Tibial nerve (tissue), 4 donors: ENCODE measurements around the gene IQCN.

Experiments
- EP300 ChIP-seq, 2 donors: sonication (generic); formaldehyde crosslinking; IDR thresholded peaks; one replicate each; pipeline ENCODE4 v1.6.1; 2017; ENCODE audit warnings: antibody characterized with exemption in 2 of 2, mild to moderate bottlenecking in 1 of 2
- TF ChIP-seq, protein P1 (sequence below), 5 experiments: fragments of 200-600 bp in 3 of 5; fragments of 450-650 bp in 2 of 5; sonication (generic) in 3 of 5; IDR thresholded peaks; one replicate each; pipeline ENCODE4 v1.5.1; 2016 to 2019; ENCODE audit warnings: antibody characterized with exemption in 5 of 5, mild to moderate bottlenecking in 3 of 5, moderate library complexity in 2 of 5

DNA sequence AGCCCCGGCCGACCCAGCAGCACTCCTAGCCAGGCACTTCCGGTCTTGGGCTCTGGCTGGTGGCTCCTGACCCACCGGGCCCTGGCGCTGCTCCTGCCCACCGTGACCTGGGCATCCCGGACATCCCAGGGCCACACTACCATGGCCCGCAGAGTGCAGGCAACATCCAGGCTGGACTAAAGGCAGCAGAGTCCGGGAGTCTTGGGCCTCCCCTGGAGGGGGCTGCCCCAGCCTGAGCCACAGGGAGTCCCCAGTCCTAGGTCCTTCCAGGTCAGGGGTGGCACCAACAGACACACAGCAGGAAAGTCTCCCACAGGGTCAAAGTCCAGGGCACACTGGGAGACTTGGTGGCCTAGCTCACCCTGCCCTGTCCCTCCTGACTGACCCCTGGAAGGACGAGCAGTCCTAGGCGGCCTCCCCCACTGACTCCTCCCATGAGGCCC is 37.9 kb upstream of the IQCN start:
- TF ChIP-seq, protein P1, sequence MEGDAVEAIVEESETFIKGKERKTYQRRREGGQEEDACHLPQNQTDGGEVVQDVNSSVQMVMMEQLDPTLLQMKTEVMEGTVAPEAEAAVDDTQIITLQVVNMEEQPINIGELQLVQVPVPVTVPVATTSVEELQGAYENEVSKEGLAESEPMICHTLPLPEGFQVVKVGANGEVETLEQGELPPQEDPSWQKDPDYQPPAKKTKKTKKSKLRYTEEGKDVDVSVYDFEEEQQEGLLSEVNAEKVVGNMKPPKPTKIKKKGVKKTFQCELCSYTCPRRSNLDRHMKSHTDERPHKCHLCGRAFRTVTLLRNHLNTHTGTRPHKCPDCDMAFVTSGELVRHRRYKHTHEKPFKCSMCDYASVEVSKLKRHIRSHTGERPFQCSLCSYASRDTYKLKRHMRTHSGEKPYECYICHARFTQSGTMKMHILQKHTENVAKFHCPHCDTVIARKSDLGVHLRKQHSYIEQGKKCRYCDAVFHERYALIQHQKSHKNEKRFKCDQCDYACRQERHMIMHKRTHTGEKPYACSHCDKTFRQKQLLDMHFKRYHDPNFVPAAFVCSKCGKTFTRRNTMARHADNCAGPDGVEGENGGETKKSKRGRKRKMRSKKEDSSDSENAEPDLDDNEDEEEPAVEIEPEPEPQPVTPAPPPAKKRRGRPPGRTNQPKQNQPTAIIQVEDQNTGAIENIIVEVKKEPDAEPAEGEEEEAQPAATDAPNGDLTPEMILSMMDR (IDR thresholded peaks at IDR 0.05), result no peak
- TF ChIP-seq EP300 (IDR thresholded peaks at IDR 0.05), result no peak
